PFSK-1 (cell line): Measurements from ENCODE around the gene BTBD3.

Experiments used
- FOXP2 ChIP-seq: optimal IDR thresholded peaks from 2 replicates; pipeline ENCODE3; 2011; ENCODE audit warnings: borderline replicate concordance, control low read depth, inconsistent platforms; ENCODE audit not compliant: insufficient read depth; ENCODE audit errors: extremely low read length, extremely low read depth
- POLR2AphosphoS5 ChIP-seq: IDR thresholded peaks from 2 replicates; pipeline ENCODE4 v1.6.1; 2012; ENCODE audit warnings: low read depth, mild to moderate bottlenecking, control low read depth, low read length, moderate library complexity
- REST ChIP-seq, 2 experiments: IDR thresholded peaks; 2 replicates each; pipeline versions ENCODE4 v1.6.1 to v1.8.0; 2011 to 2012; ENCODE audit warnings: low read depth in 2 of 2, low read length in 2 of 2, control low read depth in 1 of 2, inconsistent platforms in 1 of 2, mild to moderate bottlenecking in 1 of 2, moderate library complexity in 1 of 2; ENCODE audit not compliant: insufficient read depth in 1 of 2
- SIN3A ChIP-seq: IDR thresholded peaks from 2 replicates; pipeline ENCODE4 v1.6.1; 2012; ENCODE audit warnings: mild to moderate bottlenecking, low read length, moderate library complexity, borderline replicate concordance; ENCODE audit not compliant: insufficient read depth
- TAF1 ChIP-seq: IDR thresholded peaks from 2 replicates; pipeline ENCODE4 v1.6.1; 2012; ENCODE audit warnings: low read length, control low read depth, borderline replicate concordance; ENCODE audit not compliant: insufficient read depth

Gene BTBD3

GRCh38 chr20:11891776-11892545 is 25.7 kb upstream of the BTBD3 start:
- TF ChIP-seq SIN3A (peak; percentile 60; the same call in 1 of the 2 replicates), POLR2AphosphoS5 (no peak)

GRCh38 chr20:11894062-11894461 is 23.6 kb upstream of the BTBD3 start:
- TF ChIP-seq TAF1, result no peak
- no peak for TF ChIP-seq REST (IDR thresholded peaks at IDR 0.05; ENCODE audit: insufficient read depth in 1 of 2, low read depth in 2 of 2, low read length in 2 of 2)
- TF ChIP-seq POLR2AphosphoS5, result no peak
- TF ChIP-seq FOXP2, result no peak
- TF ChIP-seq SIN3A, result no peak

DNA sequence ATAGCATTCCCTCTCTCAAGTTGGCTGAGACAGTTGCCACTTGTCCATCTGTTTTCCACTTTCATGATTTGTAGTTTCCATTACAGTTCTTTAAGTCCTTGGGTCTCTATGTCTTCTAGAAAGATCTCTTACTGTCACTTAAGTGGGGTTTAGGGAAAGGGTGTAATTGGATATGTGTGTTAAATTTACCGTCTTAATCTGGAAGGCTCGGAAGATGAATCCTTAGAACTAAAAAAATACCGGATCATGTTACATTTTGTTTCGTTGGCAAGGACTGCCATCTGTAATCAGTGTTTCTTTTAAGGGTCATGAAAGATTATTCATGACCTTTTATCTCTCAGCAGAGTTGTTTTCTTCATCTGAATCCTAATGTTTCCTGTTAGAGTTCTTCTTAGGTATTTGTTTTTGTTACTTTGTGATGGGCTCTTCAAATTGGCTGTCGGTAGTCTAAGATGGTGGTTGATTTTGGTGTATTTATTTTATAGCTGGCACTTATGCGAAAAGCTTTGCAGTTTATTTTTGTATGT is 21.8 kb upstream of the BTBD3 start:
- TF ChIP-seq SIN3A, result no peak
- no peak for TF ChIP-seq POLR2AphosphoS5
- TF ChIP-seq FOXP2, result no peak
- no peak for TF ChIP-seq TAF1
- no peak for TF ChIP-seq REST (IDR thresholded peaks at IDR 0.05; ENCODE audit: insufficient read depth in 1 of 2, low read depth in 2 of 2, low read length in 2 of 2)

DNA sequence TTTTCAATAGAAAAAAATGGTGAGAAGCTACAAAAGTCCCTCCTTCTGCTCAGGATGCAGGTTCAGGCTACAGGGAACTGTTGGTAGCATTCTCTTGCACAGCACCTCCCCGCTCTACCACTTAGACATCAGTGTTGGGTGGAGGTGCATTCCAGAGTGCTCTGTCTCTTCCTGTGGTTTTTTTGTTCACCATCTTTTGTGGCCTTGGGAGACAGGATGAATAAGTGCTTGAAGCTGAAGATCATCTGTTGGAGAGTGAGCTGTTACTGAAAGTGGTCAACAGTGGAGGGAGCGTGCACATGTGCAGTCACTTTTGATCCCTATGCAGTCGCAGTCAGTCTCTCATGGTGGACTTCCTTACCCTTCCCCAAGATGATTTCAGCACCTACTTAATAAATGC is 16.6 kb upstream of the BTBD3 start:
- TF ChIP-seq REST (IDR thresholded peaks at IDR 0.05; ENCODE audit: insufficient read depth in 1 of 2, low read depth in 2 of 2, low read length in 2 of 2) (no peak), TAF1 (no peak), FOXP2 (no peak), POLR2AphosphoS5 (no peak), SIN3A (no peak)

DNA sequence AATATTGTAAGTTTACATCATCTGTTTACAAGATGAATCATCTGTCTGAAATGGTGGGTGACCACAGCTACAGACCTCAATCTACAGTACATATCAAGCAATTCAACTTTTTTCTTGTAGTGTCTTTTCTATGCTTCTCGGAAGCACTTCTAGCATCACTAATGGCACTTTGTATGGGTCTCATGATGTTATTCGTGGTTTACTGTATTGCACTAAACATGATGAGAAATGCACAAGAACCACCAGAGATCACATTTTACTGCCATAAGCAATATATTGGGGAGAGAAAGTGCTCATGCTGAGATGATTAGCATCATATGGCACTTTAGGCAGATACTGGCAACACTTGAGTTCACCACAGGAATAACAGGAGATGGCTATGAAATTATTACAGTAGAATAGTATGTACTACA is 15.4 kb upstream of the BTBD3 start:
- TF ChIP-seq TAF1 (no peak), FOXP2 (no peak), REST (IDR thresholded peaks at IDR 0.05; ENCODE audit: insufficient read depth in 1 of 2, low read depth in 2 of 2, low read length in 2 of 2) (no peak), POLR2AphosphoS5 (no peak), SIN3A (no peak)
